LNCaP clone FGC (cell line): Measurements from ENCODE around the gene HOXA1.

Source experiments
- DNase-seq: peaks from one replicate; pipeline ENCODE4 v3.0.0-alpha.2; 2011; ENCODE audit warnings: low read depth
- H3K4me3 ChIP-seq: 2 replicates; pipeline ENCODE4 v1.5.1; 2011; ENCODE audit warnings: mild to moderate bottlenecking, low read depth, low read length, control low read depth
- TF ChIP-seq, protein P1 (sequence below): IDR thresholded peaks from 2 replicates; pipeline ENCODE4 v1.5.1; 2012; ENCODE audit warnings: mild to moderate bottlenecking; ENCODE audit not compliant: control insufficient read depth, insufficient read depth; ENCODE audit errors: extremely low read depth

Gene HOXA1

DNA sequence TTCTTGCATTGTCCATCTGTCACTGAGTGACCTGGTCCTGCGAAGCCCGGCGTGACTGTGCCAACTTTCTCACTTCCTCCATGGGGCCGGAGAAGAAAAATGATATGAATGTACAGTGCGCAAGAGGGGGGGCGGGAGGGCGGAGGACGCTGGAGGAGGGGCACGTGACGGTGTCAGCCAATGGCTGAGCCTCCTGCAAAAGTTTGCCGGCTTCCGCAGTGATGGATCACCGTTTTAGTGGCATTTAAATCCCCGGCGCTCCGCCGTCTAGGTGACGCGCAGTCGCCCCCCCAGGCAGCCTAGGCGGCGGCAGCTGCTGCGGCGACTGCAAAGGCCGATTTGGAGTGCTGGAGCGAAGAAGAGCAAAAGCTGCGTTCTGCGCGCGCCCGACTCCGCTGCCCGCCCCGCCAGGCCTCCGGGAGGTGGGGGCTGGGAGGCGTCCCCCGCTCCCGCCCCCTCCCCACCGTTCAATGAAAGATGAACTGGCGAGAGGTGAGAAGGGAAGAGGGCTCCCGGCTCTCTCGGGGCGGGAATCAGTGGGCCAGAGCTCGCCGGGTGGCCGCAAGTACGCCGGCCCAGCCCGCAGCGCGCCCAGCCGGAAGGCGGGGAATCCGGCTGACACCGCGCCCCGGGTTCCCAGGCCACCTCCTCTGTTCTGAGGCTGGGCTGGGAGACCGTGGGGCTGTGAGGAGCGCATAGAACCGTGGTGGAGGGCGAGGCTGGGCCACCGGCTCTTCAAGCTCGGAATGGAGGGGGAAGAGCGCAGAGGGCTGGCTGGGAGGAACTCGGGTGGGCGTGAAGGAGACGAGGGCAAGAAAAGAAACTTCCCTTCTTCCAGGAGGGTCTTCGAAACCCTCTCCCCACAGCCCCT, at the start of gene HOXA1:
HOXA1 (minus strand) TSS at position 104 of the 871 bp plus-strand sequence; CDS start at position 16, 88 bp downstream.
- peak; percentile 52 for DNase-seq
- TF ChIP-seq, protein P1, sequence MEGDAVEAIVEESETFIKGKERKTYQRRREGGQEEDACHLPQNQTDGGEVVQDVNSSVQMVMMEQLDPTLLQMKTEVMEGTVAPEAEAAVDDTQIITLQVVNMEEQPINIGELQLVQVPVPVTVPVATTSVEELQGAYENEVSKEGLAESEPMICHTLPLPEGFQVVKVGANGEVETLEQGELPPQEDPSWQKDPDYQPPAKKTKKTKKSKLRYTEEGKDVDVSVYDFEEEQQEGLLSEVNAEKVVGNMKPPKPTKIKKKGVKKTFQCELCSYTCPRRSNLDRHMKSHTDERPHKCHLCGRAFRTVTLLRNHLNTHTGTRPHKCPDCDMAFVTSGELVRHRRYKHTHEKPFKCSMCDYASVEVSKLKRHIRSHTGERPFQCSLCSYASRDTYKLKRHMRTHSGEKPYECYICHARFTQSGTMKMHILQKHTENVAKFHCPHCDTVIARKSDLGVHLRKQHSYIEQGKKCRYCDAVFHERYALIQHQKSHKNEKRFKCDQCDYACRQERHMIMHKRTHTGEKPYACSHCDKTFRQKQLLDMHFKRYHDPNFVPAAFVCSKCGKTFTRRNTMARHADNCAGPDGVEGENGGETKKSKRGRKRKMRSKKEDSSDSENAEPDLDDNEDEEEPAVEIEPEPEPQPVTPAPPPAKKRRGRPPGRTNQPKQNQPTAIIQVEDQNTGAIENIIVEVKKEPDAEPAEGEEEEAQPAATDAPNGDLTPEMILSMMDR, result 0 out of 2 replicates have a peak, but pooled peaks have one; percentile 14
- H3K4me3 ChIP-seq, result peak within 1 kb of the TSS; percentile 81

DNA sequence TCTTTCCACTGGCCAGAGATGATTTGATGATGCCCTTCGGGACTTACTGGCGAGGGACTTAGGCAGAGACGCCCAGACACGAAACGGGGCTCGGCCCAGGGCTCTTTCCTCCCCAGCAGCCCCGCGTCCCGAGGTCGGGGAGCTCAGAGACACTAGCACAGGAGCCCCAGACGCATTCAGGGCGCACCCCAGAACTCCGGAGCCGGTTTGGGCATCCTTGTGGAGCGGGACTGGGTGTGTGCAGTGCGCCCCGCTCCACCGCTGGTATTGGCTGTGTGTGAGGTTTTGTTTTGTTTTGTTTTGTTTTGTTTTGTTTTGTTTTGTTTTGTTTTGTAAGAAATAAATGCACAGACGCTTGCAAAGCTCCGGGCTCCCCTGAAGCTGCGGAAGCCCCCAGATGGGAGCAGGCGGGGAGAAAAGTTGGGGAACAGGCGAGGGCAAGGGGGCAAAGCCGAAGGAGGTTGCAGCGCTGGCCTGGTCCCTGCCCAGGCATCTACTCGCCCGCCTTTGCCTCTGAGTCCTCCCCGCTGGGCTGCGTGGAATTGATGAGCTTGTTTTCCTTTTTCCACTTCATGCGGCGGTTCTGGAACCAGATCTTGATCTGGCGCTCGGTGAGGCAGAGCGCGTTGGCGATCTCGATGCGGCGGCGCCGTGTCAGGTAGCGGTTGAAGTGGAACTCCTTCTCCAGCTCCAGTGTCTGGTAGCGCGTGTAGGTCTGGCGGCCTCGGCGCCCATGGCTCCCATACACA, 49.5 kb upstream of the HOXA1 start:
- DNase-seq, result no peak
- H3K4me3 ChIP-seq, result no peak overlapping the region
- TF ChIP-seq, protein P1, result no peak

DNA sequence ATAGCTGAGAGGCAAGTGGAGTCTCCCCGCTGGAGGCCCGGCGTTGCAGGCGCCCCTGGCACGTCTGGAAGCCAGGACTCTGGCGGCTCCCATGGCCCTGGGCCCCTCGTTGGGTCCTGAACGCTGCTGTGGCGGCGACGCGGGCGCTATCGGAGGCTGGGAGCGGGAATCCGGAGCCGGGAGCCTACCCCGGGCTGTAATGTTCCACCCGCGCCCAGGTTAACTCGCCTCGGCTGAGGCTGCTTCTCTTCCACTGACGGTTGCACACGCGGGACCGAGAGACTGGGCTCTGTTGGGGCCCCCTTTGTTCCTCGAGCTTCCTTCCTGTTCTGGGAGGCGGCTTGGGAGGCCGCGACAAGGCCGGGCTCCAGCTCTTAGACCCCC, 49.0 kb upstream of the HOXA1 start:
- TF ChIP-seq, protein P1, result no peak
- no peak for DNase-seq
- H3K4me3 ChIP-seq, result no peak overlapping the region

DNA sequence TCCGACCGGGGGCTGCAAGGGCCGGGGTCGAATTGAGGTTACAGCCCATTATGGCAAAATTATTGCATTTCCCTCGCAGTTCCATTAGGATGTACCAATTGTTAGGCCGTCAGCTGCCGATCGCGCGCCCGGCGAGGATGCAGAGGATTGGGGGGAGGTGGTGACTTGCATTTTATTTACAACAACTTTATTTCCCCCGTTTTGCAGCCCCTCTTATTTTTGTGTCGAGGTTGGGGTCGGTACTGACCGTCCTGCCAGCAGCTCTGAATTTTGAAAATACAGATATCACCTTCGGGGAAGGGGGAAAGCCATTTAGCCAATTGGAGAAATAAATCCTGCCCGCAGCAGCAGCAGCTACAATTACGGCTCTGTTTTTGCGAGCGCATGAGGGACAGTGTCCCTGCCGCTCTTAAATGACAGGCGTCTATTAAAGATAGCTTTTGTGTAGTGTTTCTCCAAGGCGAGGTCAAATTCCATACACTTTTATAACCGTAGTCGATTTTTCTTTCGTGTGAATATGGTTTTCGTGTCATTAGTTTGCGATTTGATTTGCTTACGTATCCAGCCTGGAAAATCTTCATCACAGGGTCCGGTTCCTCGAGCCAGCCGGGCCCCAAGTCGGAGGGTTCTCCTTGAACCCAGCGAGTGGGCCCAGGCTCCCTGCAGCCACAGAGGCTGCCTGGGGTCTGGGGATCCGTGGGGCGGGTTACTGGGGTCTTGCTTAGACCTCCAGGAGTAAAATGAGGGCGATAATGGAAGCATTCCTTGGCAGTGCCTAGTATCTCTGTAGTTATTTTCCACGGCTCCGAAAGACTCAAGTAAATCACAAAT, 48.4 kb upstream of the HOXA1 start:
- no peak for DNase-seq
- no peak overlapping the region for H3K4me3 ChIP-seq
- TF ChIP-seq, protein P1, result no peak

DNA sequence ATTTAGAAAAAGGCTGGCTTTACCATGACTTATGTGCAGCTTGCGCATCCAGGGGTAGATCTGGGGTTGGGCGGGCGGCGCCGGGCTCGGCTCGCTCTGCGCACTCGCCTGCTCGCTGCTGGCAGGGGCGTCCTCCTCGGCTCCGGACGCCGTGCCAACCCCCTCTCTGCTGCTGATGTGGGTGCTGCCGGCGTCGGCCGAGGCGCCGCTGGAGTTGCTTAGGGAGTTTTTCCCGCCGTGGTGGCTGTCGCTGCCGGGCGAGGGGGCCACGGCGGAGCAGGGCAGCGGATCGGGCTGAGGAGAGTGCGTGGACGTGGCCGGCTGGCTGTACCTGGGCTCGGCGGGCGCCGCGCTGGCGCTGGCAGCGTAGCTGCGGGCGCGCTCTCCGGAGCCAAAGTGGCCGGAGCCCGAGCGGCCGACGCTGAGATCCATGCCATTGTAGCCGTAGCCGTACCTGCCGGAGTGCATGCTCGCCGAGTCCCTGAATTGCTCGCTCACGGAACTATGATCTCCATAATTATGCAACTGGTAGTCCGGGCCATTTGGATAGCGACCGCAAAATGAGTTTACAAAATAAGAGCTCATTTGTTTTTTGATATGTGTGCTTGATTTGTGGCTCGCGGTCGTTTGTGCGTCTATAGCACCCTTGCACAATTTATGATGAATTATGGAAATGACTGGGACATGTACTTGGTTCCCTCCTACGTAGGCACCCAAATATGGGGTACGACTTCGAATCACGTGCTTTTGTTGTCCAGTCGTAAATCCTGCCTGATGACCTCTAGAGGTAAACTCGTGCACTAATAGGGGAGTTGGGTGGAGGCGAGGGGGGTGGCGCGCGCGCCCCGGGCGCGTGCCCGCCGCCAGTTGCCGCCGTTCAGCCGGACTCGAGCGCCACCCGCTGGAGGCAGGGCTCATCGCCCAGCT, 47.5 kb upstream of the HOXA1 start, which contains the start of gene HOXA5:
HOXA5 (minus strand) TSS at position 659 of the 927 bp plus-strand sequence; CDS start at position 585, 74 bp downstream.
- H3K4me3 ChIP-seq, result no peak within 1 kb of the TSS
- TF ChIP-seq, protein P1, result no peak
- DNase-seq, result no peak
